NCI-H1417 (cell line): ENCODE measurements around the gene DEFB125.
"Not testable (repeated sequence)": the region's sequence is repeated elsewhere in the genome, so short reads cannot be mapped to it uniquely, and the experiment has no call there.

Experiments used
- DNase-seq, 3 experiments: peaks; one replicate each; lab custom pipeline; 2025; lab: John Stamatoyannopoulos, UW

Gene DEFB125, protein sequence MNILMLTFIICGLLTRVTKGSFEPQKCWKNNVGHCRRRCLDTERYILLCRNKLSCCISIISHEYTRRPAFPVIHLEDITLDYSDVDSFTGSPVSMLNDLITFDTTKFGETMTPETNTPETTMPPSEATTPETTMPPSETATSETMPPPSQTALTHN

DNA sequence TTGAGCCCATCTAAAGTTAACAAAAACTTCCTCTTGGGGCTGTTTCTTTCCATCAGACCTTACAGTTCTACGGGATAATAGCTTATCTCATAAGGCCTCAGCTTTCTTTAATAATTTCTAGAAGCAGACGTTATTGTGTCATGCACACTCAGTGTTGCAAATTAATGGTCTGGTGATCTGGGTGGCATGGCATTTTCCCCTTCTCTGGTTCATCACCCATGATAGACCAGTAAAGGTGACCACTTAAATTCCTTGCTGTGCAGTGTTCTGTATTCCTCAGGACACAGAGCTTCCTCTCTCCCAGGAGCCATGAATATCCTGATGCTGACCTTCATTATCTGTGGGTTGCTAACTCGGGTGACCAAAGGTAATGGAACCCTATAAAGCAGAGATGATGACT is at the start of gene DEFB125:
TSS of gene DEFB125 (plus strand) at position 272 of the 400 bp plus-strand sequence. CDS start at position 310, 38 bp downstream.
- DNase-seq, result no peak

DNA sequence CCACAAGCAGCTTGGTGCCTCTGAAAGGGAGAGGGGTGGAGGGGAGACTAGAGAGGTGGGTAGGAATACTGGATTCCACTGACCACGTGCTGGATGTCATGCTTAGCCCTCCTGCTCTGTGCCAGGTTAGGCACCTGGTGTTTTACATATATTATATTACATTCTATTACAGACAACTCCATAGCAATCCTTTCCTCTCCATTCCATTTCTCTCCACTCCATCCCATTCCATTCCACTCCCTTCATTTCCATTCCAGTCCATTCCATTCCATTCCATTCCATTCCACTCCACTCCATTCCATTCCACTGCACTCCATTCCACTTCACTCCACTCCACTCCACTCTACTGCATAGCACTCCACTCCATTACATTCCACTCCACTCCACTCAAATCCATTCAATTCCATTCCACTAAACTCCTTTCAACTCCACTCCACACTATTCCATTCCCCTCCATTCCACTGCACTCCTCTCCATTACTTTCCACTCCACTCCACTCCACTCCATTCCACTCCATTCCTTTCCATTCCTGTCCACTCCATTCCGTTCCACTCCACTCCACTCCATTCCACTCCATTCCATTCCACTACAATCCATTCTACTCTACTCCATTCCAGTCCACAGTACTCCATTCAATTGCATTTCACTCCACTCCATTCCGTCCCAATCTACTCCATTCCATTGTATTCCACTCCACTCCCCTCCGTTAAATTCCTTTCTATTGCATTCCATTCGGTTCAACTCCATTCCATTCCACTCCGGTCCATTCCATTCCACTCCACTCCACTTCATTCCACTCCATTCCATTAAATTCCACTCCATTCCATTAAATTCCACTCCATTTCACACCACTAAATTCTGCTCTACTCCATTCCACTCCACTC is 27.2 kb upstream of the DEFB125 start:
- no peak for DNase-seq

DNA sequence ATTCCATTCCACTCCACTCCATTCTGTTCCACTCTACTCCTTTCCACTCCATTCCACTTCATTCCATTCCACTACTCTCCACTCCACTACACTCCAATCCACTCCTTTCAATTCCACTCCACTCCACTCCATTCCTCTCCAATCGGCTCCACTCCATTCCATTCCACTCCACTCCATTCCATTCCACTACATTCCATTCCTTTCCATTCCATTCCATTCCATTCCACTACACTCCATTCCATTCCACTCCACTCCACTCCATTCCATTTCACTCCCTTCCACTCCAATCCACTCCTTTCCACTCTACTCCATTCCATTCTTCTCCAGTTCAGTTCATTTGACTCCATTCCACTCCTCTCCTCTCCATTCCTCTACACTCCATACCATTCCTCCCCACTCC is 26.2 kb upstream of the DEFB125 start:
- no peak for DNase-seq

DNA sequence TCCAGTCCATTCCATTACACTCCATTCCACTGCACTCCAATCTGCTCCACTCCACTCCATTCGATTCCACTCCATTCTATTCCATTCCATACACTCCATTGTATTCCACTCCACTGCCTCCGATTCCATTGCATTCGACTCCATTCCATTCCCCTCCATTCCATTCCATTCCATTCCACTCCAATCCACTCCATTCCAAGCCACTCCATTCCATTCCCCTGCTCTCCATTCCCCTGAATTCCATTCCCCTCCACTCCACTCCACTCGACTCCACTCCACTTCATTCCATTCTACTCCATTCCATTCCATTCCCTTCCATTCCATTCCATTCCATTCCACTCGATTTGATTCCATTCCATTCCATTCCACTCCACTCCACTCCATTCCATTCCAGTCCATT is 25.7 kb upstream of the DEFB125 start:
- DNase-seq, result no peak

DNA sequence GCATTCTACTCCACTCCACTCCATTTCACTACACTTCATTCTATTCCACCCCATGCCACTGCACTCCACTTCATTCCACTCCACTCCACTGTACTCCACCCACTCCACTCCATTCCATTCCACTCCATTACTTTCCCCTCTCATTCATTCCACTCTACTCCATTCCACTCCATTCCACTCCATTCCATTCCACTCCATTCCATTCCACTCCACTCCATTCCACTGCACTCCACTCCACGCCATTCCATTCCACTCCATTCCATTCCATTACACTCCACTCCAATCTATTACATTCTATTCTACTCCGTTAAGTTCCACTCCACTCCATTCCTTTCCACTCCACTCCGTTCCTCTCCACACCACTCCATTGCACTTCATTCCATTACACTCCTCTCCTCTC is 25.0 kb upstream of the DEFB125 start:
- no peak for DNase-seq

DNA sequence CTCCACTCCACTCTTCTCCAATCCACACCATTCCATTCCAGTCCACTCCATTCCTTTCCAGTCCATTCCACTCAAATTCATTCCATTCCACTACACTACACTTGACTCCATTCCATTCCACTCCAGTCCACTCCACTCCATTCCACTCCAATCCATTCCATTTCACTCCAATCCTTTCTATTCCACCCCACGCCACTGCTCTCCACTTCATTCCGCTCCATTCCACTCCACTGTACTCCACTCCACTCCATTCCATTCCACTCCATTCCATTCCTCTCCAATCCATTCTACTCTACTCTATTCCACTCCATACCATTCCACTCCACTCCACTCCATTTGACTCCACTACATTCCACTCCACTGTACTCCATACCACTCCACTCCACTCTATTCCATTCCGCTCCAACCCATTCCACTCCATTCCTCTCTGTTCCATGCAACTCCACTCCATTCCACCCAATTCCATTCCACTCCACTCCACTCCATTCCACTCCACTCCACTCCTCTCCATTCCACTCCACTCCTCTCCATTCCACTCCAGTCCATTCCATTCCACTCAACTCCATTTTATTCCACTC is 23.4 kb upstream of the DEFB125 start:
- DNase-seq, result no peak

DNA sequence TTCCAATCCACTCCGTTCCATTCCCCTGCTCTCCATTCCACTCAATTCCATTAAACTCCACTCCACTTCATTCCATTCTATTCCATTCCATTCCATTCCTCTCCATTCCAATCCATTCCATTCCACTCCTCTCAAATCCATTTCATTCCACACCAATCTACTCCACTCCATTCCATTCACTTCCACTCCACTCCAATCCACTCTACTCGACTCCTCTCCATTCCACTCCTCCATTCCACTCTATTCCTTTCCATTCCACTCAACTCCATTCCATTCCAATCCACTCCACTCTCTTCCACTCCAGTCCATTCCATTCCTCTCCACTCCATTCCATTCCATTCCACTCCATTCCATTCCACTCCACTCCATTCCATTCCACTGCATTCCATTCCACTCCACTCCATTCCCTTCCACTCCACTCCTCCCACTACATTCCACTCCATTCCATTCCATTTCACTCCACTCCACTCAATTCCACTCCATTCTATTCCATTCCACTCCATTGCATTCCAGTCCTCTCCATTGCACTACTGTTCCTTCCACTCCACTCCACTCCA is 22.6 kb upstream of the DEFB125 start:
- no peak for DNase-seq

DNA sequence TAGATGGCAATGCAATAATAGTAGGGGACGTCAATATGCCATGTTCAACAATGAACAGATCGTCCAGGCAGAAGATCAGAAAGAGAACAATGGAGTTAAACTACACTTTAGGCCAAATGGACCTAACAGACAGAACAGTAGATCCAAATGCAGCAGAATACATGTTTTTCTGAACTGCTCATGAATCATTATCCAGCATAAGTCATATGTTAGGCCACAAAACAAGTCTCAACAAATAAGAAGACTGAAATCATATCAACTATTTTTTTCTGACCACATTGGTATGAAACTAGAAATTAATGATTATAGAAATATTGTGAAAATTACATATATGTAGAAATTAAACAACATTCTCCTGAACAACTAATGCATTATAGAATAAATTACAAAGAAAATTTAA is 10.2 kb upstream of the DEFB125 start:
- DNase-seq, result no peak

DNA sequence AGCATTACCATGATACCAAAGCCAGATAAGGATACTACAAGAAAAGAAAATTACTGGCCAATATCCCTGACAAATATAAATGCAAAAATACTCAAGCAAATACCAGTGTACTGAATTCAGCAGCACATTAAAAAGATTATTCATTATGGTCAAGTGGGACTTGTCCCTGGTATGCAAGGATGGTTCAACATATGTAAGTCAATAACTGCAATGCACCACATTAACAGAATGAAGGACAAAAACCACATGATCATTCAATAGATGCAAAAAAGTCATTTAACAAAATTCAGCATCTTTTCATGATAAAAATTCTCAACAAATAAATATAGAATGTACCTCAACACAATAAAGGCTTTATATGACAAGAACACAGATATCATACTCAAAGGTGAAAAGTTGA is 9.1 kb upstream of the DEFB125 start:
- no peak for DNase-seq

DNA sequence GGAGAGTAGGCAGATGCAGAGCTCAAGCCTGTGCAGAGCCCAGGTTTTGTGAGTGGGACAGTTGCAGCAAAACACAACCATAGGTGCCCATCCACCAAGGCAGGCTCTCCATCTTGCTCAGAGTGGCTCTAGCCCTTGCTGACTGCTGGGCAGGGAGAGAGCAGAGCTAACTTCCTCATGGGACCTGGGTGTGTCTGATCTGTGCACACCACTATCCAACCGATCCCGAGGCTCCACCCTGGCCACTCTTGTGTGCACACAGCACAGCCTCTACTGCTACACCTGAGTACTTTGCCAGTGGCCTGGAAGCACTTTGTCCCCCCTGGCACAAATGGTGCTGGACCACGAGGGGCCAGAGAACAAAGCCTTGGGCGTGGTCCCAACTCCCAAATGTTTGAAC is 7.9 kb upstream of the DEFB125 start:
- DNase-seq, result no peak

DNA sequence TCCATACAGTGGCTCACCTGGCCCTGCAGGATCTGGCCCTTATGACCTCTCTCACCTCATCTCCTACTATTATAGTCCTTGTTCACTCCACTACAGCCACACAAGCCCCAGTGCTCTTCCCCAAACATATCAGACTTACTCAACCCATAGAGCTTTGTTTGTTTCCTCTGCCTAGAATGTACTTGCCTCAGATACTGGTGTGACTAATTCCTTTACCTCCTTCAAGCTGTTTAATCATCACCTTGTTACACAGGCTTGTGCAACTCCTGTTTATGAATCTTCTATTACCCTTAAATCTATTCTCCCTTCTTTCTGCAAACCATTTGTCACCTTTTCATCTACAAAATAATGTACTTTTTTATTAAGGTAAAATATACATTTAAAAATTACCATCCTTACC is 3.2 kb downstream of the DEFB125 start:
- DNase-seq, result no peak

DNA sequence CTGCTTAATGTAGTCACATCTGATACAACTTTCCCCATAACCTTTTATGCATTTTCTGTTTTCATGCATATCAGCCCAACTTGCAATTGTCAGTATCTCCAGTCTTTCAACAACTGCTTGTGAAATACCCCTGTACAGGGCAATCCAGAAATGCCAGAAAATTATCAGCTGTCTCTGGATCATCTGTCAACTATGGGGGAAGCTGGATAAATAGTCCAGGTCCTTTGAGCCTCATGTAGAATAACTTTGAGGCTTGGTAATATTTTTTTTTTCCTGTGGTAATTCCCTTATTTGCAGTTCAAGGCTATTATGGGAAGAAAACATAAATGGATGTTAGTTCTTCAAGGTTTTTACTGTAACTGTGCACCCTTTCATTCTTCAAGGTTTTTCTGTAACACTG is 6.2 kb downstream of the DEFB125 start:
- no peak for DNase-seq

DNA sequence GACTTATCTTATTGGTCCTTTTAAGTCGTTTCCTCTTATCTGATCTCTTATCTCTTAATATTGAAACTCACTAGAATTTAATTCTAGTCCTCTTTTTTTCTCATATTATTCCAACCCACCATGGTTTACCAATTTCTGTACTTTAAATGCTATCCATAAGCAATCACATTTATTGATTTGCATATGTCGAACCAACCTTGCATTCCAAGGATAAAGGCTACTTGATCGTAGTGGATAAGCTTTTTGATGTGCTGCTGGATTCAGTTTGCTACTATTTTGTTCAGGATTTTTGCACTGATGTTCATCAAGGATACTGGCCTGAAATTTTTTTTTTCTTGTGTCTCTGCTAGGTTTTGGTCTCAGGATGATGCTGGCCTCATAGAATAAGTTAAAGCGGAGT is 7.7 kb downstream of the DEFB125 start:
- no peak for DNase-seq

DNA sequence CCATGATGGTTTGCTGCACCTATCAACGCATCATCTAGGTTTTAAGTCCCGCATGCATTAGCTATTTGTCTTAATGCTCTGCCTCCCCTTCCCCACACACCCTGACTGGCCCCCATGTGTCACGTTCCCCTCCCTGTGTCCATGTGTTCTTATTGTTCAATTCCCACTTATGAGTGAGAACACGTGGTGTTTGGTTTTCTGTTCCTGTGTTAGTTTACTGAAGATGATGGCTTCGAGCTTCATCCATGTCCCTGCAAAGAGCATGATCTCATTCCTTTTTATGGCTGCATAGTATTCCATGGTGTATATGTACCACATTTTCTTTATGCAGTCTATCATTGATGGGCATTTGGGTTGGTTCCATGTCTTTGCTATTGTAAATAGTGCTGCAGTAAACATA is 10.2 kb downstream of the DEFB125 start:
- DNase-seq, result not testable (repeated sequence)

DNA sequence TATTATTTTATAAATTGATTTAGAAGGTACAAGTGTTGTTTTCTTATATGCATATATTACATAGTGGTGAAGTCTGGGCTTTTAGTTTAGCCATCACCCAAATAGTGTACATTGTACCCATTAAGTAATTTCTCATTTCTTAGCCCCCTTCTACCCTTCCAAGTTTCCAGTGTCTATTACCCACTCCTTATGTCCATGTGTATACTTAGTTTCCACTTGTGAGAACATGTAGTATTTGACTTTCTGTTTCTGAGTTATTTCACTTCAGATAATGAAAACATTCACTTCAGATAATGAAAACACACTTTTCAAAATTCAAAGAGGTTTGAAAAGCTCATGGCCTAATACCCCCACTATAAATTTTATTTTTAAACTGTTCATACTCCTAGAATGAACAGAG is 14.5 kb downstream of the DEFB125 start:
- DNase-seq, result no peak

DNA sequence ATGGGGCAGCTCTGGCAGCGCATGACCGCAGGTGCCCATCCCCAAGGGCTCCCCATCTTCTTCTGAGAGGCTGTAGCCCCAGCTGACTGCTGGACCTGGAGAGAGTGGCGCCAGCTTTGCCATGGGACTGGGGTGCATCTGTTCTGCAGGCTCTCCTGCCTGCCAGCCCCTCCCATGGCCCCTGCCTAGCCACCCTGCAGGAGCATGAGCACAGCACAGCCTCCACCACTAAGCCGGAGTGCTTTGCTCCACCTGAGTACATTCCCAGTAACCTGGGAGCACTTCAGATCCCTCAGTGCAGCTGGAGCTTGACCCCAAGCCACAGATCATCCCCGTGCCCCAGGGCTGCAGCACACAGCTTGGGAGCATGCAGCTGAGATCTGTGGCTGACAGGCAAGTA is 16.0 kb downstream of the DEFB125 start:
- DNase-seq, result no peak

DNA sequence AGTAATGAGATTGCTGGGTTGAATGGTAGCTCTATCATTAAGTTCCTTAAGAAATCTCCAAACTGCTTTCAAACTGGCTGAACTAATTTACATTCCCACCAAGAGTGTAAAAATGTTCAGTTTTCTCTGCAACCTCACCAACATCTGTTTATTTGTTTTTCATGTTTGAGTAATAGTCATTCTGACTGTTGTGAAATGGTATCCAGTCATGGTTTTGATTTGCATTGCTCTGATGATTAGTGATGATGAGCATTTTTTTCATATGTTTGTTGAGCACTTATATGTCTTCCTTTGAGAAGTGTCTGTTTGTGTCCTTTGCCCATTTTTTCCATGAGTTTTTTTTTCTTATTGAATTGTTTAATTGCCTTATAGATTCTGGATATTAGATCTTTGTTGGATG is 24.9 kb downstream of the DEFB125 start:
- DNase-seq, result no peak

DNA sequence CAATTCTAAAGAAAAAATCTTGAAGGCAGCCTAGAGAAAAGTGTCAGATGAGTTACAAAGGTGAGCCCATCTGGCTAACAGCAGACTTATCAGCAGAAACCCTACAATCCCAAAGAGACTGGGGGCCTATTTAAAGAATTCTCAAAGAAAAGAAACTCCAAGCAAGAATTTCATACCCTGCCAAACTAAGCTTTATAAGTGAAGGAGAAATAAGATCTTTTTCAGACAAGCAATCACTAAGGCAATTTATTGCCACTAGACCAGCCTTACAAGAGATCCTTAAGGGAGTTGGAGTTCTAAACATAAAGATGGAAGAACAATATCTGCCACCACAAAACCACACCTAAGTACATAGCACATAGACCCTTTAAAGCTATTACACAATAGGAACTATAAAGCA is 30.0 kb downstream of the DEFB125 start:
- no peak for DNase-seq

DNA sequence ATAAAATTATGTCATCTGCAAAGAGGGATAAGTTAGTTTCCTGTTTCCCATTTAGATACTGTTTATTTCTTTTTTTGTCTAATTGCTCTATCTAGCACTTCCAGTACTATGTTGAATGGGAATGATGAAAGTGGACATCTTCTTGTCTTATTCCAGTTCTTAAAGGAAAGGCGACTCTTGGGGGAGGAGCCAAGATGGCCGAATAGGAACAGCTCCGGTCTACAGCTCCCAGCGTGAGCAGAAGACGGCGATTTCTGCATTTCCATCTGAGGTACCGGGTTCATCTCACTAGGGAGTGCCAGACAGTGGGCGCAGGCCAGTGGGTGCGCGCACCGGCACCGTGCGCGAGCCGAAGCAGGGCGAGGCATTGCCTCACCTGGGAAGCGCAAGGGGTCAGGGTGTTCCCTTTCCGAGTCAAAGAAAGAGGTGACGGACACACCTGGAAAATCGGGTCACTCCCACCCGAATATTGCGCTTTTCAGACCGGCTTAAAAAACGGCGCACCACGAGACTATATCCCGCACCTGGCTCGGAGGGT is 42.4 kb downstream of the DEFB125 start:
- peak in 2 of 3 experiments; percentile 37 to 46 for DNase-seq

DNA sequence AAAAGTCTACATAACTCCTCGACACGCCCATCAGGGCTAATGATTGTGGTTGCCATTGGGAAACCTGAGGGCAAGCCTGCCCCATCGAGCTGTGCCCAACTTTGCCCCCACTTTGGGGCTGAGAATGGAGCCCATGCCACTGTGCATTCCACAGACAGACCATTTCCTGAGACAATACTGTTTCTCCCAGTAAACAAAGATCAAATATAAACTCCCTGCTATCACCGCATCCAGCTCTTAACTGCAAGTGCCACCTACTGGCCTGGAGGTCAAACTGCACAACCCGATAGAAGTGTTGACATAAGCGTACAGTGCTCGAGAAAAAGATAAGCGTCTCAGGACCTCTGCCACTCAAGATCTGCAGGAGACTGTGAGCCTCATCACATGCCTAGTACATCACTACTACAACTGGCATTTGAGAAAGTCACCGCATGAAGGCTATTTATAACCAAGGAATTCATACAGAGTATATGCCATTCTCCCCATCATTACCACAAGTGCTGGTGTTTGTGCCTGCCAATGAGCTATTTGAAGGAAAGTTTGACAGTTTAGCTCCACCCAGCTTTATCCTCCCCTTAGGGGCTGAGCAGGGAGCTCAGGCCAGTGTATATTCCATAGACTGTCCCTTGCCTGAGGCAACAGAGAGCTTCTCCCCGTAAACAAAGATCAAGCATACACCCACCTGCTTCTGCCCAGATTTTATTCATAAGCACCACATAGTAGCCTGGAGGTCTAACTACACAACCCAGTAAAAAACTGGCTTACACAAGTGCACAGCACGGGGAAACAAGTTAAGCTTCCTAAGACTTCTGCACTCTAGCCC is 50.4 kb downstream of the DEFB125 start:
- DNase-seq, result peak in 1 of 3 experiments; percentile 24

DNA sequence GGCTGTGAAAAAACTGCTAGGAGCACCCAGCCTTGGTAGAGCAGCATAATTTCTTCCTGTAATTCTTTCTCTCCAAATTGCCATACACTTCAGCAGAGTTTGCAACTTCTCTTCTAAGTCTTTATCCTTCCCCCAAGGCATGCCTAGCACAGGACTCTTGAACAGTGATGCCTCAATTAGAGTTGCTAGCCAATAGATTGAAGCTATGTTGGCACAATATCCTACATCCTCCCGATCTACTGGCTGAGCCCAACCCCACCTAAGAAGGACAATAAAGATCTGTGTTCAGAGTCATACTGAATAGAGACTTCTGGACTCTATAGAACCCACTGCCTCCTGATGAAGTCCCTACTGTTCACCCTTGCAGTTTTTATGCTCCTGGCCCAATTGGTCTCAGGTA is 54.8 kb downstream of the DEFB125 start, which contains the start of gene DEFB126:
TSS of gene DEFB126 (plus strand) at position 301 of the 400 bp plus-strand sequence. CDS start at position 340, 39 bp downstream.
- no peak for DNase-seq

DNA sequence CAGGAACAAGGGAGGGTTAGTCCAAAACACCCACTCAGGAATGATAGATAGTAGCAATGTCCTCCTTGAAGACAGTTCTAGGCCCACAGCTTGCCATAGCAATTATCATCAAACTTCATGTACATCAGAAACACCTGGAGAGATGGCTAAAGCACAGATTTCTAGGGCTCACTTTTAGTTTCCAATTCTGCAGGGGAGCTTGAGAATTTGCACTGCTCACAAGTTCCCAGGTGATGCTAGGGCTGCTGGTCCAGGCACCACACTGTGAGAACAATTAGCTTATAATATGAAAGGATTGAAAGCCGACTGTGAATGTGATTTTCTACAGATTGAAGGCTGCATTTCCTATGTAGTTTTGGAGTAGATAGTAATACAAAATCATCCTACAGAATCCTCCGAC is 58.4 kb downstream of the DEFB125 start:
- DNase-seq, result no peak
